ENCODE results near the gene OGFR. TPM values are rescaled to one million over a fixed set of nuclear protein-coding genes. Genes with fewer than 3 reads are reported as not detected.
A peak's percentile ranks its signal among the peaks of the same experiment; 100 is the strongest.

Gene OGFR
- total RNA-seq, 1 donor from 2014 or later = 21.5 TPM

DNA sequence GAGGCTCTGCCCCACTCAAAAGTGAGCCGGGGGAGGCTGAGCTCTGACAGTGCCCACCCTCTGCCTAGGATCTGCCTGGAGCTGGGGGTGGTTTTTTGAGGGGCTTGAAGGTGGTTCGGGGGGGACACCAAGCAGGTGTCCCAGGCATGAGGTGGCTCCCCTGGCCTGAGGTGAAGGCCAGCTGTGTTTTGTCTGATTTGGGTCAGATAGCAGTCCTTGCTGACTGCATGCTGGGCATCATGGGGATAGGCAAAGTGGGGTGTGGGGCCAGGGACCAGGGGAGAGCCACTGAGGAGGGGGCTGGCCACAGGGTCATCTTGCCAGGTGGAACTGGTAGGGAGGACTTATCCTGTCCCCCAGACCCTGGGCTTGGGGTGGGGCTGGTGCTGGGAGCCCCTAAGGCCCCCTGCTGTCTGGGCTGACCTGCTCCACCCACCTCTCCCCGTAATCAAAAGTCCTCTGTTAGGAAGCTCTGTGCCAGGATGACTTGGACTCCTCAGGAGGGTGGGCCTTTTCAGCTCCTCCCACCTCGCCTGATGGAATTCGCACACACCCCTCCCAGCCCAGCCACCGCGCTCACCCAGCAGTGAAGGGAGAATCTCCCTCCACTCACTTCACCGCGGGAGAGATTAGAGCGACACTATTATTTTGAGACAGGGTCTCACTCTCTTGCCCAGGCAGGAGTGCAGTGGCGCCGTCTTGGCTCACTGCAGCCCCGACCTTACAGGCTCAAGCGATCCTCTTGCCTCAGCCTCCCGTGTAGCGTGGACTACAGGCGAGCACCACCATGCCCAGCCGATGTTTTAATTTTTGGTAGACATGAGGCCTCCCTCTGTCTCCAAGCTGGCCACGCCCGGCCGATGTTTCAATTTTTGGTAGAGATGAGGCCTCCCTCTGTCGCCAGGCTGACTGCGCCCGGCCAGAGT lies 10.7 kb downstream of the OGFR start:
- DNase-seq = no peak

DNA sequence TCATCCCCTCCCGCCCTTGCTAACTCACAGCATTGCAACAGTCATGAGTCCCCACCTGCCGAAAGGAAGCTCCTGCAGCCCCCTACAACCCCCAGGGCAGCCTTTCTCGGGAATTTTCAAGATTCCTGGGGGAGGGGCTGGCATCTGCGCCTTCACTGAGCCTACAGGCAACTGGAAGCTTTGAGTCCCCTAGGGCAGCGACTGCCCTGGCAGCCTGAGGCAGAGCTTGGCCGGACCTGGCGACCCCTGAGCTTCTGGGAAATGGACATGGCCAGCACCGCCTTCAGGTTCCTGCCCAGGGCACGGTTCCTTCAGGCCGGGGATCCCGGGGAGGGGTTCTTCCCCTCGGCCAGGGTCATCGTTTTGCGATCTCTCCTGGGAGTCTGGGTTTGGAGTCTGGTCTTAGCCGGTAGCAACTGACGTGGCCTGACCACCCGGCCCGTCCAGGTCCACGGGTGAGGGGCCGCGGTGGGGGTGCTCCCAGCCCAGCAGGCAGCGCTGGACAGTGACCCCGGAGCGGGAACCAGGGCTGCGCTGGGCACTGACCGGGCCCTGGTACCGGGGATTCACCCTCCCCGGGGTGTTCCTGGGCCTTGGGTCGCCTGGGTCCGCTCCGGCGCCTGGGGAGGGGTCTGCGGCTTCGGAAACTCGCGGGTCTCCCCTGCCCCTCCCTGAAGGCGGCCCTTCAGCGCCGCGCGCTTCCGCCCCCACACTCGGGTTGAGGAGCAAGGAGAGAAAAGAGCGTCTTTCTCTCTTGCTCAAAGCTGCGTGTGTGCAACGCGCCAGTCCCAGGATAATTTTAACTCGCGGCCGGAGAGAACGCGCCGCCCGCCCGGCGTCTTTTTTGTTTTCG lies 11.6 kb downstream of the OGFR start:
- no peak for DNase-seq

DNA sequence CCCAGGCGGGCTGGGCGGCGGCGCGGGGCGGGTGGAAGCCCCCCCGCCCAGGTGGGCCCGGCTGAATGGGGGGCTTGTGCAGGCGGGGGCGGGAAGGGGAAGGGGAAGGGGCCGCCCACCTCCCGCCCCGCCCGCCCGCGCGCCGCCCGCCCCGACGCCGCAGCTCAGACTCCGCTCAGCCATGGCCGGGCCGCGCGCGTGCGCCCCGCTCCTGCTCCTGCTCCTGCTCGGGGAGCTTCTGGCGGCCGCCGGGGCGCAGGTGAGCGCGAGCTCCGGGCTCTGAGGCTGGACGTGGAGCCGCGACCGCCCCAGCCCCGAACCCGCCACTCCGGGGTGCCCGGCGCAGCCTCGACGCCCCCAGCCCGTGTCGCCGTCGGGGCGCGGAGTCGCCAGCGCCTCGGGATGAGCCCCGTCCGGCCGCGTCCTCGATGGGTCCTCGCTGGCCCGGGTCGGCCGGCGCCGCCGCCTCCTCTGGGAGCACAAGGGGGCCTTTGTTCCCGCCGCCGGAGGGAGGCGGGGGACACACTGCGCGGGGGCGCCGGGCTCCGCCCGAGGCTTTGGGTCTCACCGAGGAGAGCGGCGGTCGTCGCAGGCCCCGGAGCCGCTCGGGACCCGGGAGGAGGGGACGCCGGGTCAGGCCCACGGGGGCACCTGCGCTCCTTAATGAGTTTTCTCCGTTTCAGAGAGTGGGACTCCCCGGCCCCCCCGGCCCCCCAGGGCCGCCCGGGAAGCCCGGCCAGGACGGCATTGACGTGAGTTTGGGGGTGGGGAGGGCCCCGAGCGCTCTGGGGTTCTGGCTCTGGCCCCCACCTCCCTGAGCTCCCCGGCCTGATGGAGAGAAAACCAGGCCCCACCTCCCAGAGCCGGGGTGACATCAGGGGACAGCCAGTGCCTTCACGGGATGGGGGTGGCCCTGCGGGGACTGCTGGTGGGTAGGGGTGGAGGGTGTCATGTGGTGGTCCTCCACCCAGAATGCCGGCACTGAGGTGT lies 12.5 kb downstream of the OGFR start, which contains the start of gene COL9A3:
Gene COL9A3 (plus strand): TSS at position 167 of the 990 bp plus-strand sequence. CDS start 15 bp downstream, at position 182.
- no peak for DNase-seq

DNA sequence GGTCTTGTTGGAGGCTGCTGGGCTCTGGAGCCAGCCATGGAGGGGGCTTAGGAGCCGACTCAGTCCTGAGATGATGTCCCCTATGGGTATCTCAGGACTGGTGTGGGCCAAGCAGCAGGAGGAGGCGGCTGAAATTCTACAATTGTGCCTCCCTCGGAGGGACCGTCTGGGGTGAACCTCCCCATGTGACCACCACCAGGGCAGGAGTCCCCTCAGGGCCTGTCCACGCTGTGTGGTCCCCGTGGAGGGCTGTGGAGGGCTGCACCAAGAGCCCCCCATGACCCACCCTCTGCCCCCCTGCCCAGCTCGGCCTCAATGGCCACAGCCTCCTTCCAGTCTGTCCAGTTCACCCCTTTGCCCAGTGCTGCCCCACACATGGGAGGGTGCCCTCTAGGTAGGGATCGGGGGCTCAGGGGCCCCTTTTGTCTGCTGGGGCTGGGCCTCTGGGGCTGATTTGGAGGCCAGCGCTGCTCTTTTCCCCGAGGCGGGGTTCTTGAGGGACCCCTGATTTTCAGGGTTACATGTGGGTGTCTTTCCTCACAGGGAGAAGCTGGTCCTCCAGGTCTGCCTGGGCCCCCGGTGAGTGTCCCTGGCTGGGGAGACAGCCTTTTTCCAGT lies 13.4 kb downstream of the OGFR start:
- no peak for DNase-seq

DNA sequence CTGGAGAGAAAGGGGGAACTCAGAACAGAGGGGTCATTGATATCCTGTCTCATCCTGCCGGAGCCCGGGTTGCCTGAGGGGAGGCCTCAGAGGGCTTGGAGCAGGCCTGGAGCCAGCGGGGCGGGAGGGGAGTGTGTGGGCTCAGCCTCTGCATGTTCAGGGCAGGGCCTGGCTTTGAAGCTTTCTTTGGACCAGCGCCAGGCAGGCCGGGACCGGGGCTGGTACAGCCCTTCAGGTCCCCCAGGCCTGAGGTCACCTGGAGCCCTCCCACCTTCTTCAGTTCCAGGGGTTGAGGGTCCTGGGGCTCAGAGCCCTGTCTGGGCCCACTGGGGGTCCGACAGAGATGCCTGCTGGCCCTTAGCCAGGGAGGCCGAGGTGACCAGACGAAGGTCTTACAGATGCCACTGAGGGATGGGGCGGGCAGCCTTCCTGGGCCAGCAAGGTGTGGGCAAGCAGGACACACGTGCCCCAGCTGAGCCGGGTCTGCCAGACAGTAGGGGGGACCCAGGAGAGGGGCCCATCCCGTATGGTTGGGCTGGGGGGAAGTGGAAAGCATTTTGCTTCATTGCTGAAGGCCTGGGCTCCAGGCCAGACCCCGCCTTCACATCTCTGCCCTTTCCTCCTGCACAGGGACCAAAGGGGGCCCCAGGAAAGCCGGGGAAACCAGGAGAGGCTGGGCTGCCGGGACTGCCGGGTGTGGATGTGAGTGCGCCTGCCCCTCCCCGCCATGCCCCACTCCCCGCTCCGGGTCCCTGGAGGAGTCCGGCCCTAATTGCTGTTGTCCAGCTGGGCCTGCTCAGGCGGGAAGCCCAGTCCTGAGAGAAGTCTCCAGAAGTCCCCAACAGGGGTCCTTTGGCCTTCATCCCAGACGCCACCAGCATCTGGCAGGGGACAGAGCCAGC lies 14.2 kb downstream of the OGFR start:
- no peak for DNase-seq

DNA sequence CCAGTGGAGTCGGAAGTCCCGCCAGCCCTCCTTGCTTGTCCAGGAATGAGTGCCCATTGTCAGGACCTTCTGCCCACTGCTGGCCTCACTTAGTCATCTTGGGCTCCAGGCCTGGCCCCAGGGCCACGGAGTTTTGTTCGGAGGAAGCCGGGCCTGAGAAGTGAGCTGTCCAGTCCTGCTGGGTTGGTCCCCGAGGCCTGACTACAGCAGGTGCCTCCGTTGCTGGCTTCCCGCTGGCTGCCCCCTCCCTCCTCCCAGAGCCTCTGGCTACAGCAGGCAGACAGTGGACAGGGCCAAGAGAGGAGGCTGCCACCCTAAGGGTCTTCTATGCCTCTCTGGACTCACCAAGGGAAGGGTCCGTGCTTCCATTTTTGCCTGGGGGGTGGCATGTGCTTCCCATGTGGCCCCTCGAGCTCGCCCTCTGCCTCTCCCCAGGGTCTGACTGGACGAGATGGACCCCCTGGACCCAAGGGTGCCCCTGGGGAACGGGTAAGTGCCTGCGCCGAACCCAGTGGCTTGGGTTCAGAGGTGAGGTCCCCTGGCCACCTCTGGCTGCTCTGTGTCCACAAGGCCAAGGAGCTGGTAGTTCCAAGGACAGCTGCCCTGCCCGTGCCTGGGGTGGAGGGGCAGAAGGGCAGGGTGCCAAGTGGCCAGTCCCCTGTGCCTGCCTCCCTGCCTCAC lies 15.0 kb downstream of the OGFR start:
- DNase-seq = peak; percentile 38

DNA sequence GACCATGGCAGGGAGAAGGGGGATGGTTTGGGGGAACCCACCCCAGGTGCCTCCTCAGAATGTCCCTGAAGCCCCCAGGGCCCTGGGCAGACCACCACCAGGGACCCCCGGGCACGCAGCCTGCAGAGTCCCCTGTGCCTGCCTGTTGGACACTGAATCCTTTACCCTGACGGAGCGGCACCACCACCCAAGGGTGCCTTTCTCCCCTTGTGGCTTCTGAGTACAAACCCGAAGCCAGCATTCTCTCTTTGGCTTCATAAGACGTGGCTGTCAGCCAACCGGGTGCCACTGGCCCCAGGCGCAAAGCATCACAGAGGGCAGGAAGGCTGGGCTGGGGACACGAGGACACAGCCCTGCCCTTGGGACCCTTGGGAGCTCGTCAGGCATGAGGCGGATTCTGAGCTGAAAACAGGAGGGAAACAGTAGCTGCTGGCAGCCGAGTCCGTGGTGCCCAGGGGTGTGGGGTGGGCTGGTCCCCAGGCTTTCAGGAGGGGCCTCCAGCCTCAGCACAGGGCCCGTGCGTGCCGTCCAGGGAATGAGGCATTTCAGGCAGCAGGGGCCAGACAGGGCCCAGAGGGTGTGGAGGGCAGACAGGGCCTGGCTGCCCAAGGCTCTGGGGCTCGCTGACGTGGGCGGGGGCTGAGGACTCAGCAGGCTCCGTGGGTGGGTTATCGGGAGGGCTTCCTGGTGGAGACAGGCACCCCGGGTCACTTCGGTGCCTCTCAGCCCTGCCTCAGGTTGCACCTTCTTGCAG lies 15.8 kb downstream of the OGFR start:
- no peak for DNase-seq

DNA sequence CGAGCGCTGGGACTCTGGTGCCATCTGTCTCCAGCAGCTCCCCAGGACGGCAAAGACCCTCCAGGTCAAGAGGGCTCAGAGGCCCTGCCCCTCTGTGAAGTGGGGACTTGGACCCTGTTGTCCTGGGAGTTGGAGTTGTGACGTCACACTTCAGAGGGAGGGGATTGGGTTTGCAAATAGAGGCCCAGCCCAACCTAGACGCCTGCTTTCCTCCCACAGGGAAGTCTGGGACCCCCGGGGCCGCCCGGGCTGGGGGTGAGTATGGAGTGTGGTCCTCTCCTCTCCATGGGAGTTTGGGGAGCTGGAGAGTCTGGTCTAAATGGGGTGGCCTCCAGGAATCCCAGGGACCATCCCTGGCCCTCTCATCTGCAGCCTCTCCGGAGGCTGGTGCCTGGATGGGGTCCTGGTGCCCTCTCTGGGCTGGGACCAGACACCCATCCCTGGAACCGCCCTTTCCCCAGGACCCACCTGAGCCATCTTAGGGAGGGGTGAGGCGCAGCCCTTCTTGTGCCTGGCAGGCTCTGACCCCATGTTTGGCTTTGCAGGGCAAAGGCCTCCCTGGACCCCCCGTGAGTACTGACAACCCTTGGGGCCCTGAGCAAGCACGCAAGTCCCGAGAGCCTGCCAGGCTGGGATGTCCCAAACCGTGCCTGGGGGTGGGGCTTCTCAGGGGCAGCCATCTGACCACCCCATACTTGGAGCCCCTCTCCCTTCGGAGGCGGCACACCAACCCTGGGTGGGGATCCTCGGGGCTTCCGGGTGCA lies 16.5 kb downstream of the OGFR start:
- DNase-seq = no peak

DNA sequence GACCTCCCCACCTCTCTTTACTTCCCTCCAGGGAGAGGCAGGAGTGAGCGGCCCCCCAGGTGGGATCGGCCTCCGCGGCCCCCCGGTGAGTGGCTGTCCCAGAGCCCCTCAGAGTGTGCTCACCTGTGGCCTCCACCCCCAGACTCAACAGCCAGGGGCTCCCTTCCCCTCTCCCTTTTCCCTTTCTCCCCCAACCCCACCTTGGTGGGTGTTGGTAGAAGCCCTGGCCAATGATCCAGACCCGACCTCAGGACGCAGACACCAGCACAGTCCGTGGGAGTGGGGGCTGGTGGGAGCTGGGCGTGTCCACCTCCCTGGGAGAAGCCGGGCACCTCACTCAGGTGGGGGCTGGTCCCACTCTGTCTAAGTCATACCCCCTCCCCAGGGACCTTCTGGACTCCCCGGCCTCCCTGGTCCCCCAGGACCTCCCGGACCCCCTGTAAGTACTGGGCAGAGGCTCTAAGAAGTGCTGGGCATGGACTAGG lies 17.1 kb downstream of the OGFR start:
- DNase-seq = no peak

DNA sequence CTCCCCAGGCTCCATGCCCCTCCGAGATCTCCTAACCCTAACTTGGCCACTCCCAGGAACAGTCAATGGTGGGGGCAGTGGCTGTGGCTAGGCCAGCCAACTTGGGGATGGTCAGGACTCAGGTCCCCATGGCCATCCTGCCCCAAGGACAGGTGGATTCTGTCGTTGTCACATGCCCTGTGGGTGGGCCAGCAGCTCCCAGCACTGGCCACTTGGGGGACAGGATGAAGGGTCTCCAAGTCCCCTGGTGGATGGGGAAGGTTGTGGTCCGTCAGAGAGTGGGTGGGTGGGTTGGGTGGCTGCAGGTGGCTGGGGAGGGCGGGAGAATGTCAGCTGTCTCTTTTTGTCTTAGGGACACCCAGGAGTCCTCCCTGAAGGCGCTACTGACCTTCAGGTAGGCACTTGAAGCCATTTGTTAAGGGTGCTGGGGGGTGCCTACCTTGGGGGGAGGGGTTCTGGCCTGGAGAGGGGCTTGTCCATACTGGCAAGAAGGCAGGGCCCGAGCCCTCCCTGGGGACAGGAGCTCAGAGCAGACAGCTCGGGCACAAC lies 17.7 kb downstream of the OGFR start:
- no peak for DNase-seq

DNA sequence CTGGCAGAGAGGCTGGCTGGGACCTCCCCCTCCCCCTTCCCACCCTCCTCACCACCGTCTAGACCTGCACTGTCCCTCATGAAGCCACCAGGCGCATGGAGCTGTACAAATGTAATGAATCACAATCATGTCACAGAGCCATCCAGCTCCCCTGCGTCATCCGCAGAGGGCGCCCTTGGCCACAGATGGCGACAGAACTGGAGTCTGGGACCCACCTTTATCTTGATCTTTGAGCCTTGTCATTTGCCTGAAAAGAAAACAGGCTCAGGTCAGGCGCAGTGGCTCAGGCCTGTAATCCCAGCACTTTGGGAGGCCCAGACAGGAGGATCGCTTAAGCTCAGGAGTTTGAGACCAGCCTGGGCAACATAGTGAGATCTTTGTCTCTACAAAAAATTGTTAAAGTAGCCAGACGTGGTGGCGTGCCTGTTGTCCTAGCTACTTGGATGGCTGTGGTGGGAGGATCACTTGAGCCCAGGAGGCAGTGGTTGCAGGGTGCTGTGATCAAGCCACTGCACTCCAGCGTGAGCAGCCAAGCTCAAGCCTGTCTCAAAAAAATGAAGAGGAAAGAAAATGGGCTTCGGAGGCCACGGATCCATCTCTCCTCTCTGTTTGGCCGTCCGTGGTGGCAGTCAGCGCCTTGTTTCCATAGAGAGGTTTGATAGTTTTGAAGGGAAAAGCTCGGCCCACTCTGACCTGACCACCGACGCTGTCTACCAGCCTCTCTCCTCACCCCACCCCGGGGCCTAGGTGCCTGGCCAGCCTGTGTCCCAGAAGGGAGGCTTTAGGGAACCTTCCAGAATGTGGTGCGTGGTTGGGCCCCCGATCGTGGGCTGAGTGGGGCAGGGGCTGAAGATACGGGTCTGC lies 18.4 kb downstream of the OGFR start:
- DNase-seq = no peak

DNA sequence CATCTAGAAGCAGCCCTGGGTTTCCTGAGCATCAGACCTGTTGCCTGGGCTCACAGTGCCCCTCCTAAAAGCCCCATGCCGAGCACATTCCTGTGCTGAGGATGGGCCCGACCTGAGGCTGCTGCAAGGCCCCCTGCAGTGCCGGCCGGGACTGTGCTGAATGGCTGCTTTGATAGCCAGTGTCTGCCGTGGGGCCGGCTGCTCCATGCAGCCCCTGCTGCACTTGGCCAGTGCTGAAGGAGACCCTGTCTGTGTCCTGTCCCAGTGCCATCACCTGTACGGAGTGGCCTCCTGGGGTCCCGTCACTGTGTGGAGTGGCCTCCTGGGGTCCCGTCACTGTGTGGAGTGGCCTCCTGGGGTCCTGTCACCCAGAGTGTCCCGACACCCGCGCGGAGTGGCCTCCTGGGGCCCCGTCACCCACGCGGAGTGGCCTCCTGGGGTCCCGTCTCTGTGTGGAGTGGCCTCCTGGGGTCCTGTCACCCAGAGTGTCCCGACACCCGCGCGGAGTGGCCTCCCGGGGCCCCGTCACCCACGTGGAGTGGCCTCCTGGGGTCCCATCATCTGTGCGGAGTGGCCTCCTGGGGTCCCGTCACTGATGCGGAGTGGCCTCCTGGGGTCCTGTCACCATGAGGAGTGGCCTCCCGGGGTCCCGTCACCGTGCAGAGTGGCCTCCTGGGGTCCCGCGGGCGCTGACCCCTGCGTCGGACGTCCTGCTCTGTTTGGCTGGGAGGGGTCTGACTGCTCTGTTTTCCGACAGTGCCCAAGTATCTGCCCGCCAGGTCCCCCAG lies 19.2 kb downstream of the OGFR start:
- DNase-seq = no peak

DNA sequence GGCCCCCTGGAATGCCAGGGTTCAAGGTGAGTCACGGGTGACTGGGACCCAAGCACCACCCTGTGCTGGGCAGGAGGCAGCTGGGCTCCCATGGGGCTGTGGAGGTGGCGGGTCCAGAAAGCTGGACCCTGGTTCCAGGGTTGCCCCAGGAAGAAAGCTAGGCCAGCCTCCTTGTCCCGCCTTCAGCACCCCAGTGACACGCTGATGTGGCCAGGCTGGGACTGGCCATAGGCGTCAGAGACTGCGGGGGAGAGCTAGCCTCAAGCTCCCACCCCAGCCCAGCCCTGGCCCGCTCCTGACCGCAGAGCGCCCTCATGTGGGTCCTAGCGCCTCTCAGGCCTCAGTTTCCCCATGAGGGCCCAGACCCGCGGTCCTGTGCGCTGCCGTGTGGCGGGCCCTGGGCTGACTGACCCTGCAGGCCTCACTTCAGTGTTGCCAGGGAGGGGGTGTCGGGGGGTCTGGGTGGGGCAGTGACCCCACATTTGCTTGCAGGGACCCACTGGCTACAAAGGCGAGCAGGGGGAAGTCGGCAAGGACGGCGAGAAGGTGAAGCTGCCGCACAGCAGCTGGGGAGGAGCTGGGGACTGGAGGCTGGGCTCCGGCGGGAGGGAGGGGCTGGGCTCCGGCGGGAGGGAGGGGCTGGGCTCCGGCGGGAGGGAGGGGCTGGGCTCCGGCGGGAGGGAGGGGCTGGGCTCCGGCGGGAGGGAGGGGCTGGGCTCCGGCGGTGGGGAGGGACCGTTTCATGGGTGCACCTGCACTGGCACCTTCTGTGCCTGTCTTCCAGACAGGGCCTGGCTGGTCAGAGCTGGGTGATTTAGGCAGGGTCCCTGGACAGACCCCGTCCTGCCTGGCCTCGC lies 20.1 kb downstream of the OGFR start:
- no peak for DNase-seq

DNA sequence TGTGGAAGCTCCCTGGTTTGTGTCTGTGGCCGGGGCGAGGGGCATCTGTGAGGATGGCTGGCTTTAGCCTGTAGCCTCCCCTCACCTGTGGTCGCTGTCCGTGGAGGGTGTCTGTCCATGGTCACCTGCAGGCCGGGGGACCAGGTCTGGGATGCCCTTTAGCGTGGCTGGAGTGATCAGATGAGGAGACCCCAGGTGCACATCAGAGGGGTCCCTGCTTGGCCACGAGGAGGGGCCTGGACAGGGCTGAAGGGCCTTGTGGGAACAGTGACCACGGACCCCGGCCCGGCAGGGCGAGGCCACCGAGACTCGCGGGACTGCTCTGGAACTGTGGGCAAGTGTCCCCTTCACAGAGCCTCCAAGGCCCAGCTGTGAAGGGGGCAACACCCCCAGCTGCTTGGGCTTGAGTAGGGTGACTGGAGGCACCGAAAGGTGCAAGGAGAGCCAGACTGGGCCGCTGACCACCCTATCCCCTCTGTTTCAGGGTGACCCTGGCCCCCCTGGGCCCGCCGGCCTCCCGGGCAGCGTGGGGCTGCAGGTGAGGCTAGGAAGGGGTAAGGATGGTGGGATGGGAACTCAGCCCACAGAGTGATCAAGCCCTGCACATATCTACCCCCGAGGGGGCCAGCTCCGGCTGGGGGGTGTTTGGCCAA lies 20.8 kb downstream of the OGFR start:
- no peak for DNase-seq

All from occipital lobe (tissue), 2 donors.